Measurements from ENCODE around the gene EXOC3L4.

EXOC3L4 gene

DNA sequence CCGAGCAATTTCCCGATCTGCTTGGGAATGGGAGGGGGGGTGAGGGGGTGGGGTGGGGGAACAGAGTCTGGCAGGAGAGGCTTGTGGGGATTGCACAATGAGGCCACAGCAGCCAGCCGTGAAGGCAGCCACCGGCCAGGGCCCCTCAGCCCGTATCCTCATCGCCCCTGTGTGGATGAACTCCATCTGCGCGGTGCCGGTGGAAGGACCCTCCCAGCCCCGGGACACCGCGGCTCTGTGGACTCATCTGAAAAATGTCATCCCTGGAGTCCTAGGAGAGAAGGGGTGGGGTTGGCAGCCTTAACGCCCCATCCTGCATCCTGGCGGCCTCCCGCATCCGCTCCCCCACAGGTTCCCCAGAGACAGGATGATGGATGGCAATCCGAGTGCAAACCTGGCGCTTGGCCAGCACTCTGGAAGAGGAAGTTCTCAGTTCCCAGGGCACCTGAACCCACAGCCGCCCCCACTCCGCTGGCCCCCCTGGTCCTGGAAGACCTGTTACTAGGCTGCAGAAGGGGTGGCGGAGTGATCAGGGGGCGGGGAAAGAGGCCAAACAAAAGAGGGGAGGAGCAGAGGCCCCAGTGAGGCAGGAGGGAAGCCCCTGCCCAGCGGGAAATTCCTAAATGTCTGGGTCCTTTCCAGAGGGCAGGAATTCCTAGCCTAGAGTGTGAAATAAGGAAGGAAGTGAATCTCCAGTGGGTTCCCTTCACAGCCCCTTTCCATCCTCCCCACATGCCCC lies 27.5 kb downstream of the EXOC3L4 start:
- DNase-seq (ENCODE audit: low read depth): no peak

GRCh38 chr14:103122585-103122946 lies 28.0 kb downstream of the EXOC3L4 start:
- no peak for DNase-seq (ENCODE audit: low read depth)

DNA sequence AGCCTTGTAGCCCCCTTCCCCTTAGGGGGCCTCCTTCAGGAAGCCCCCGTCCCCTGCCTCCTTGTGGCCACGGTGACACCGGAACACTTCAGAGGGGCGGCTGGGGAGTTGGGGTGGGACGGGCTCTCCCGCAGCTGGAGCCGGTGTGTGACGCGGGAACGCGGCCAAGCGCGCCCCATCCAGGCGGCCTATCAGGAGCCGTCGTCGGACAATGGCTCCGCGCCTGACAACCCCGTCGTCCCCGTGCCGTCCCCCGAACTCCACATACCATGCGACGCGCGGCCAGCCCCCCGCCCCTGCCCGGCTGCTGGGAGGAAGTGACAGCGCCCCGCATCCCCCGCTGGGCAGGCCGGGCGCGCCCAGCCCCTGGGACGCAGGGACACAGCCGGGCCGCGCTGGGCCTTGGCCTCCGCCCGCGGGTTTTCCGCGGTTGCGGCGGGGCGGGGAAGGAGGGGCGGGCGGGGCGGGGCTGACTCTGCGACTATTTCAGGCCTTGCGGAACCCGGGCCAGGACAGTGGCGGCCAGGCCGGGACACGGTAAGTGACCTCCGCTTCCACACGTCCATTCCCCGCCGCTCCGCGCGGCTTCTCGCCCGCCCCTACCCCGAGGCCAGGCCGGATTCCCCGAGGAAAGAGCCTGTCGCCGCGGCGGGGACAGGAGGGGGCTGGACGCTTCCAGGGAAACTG lies 28.6 kb downstream of the EXOC3L4 start, which contains the start of gene TNFAIP2:
TNFAIP2 (plus strand) TSS at position 515 of the 687 bp plus-strand sequence. CDS start 2,997 bp downstream, outside the sequence.
- DNase-seq (ENCODE audit: low read depth): no peak

GRCh38 chr14:103123634-103124500 lies 29.3 kb downstream of the EXOC3L4 start:
- DNase-seq (ENCODE audit: low read depth): no peak

GRCh38 chr14:103124501-103125001 lies 30.0 kb downstream of the EXOC3L4 start:
- no peak for DNase-seq (ENCODE audit: low read depth)

DNA sequence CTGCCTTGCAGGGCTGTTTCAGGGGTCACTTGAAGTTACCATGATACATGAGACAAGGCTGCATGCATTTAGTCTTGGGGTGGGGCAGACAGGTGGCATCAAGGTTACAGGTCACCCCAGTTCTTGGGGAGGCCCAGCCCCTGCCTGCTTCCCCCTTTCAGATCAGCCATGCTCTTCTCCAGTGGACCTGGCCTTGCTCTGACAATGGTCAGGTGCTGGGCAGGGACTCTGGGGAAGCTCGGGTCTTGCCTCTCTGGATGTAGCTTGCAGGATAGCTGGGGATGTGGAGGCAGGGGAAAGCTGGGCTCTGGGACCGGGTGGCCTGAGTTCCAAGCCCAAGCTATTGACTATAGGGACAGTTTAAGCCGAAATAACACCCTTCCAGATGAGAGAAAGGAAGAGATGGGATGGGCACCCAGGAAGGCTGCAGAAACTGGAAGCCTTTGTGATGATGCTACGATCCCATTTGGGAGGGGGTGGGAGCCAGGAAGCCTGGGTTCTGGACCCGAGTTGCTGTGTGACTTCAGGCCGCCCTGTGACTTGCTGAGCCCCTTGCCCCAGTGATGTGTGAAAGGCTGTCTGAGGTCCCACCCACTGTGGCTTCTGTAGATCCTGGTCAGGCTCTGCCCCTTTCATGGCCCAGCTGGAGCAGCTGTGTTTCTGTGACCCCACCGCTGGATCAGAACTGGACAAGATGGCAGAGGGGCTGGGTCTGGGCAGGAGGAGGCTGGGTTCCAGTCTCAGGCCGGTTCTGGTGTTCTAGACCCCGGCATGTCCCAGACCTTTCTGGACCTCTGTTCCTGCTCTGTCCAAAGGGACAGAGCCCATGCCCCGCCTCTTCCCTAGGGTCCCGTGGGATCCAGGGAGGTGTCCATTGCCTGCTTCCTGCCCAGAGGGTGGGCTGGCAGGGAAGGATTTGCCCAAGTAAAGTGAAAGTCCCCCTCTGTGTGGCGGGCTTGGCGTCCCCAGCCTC lies 30.9 kb downstream of the EXOC3L4 start:
- DNase-seq (ENCODE audit: low read depth): no peak

DNA sequence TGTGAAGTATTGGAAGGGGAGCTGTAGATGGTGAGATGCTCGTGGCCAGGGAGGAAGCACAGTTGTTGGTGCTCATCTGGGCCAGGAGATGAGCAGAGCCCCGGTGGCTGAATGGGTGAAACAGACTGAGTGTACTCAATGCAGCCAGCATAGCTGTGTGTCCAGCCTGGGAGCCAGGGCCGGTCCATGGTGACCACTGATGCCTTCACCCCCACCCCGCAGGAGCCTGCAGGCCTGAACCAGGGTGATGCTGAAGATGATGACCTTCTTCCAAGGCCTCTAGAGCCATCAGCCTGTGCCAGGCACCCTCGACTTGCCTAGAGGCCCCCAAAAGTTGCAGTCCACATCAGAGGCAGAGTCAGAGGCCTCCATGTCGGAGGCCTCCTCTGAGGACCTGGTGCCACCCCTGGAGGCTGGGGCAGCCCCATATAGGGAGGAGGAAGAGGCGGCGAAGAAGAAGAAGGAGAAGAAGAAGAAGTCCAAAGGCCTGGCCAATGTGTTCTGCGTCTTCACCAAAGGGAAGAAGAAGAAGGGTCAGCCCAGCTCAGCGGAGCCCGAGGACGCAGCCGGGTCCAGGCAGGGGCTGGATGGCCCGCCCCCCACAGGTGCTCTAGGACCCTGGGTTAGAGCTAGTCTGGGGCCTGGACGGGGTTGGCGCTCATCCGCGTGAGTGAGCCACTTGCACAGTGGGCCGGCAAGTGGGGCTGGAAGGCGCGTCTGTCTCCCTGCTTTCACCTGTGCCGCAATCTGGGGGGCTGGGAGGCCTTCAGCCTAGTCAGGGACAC lies 31.8 kb downstream of the EXOC3L4 start:
- no peak for DNase-seq (ENCODE audit: low read depth)

DNA sequence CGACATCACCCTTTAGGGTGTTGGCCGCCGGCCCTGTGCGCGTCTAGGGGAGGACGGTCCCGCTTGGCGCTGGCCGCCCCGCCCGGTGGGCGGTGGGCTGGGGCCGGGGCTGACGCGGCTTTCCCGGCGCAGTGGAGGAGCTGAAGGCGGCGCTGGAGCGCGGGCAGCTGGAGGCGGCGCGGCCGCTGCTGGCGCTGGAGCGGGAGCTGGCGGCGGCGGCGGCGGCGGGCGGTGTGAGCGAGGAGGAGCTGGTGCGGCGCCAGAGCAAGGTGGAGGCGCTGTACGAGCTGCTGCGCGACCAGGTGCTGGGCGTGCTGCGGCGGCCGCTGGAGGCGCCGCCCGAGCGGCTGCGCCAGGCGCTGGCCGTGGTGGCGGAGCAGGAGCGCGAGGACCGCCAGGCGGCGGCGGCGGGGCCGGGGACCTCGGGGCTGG lies 32.4 kb downstream of the EXOC3L4 start:
- no peak for DNase-seq (ENCODE audit: low read depth)

DNA sequence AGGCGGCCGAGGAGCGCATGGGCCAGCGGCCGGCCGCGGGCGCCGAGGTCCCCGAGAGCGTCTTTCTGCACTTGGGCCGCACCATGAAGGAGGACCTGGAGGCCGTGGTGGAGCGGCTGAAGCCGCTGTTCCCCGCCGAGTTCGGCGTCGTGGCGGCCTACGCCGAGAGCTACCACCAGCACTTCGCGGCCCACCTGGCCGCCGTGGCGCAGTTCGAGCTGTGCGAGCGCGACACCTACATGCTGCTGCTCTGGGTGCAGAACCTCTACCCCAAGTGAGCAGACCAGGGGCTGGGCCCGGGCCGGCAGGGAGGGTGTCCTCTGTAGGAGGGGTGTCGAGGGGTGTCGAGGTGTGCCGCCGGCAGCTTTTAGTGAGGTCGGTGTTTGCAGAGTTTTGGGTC lies 32.8 kb downstream of the EXOC3L4 start:
- no peak for DNase-seq (ENCODE audit: low read depth)

DNA sequence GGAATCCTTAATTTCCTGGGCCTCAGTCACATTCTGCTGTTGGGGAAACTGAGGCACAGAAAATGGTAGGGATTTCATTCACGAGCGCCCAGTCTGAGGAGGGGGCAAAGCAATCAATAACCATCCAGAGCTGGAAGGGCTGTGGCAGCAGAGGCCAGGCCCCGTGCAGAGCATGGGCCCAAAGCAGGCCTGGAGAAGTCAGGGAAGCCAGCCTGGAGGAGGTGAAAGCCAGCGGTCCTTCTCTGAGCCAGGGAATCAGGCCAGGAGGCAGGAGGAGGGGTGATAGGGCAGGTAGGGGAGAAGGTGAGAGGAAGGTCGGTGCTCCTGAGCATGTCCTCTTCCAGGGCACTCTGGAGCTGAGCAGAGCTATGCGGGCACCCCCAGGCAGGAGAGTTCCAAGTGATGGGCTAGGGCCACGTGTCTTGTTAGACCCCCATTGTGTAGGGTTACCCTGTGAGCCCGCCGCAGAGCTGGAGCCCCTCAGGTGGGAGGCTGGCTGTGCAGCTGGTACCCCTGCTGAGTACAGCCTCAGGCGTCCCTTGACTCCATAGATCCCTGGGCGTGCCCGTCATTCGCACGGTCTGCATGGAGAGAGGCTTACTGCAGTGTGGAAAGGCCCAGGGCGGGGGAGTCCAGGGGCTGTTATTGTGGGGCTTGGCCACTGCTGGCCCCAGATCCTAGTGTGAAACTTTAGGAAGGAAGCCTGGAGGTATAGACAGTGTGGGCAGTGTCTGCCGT lies 33.5 kb downstream of the EXOC3L4 start:
- no peak for DNase-seq (ENCODE audit: low read depth)

DNA sequence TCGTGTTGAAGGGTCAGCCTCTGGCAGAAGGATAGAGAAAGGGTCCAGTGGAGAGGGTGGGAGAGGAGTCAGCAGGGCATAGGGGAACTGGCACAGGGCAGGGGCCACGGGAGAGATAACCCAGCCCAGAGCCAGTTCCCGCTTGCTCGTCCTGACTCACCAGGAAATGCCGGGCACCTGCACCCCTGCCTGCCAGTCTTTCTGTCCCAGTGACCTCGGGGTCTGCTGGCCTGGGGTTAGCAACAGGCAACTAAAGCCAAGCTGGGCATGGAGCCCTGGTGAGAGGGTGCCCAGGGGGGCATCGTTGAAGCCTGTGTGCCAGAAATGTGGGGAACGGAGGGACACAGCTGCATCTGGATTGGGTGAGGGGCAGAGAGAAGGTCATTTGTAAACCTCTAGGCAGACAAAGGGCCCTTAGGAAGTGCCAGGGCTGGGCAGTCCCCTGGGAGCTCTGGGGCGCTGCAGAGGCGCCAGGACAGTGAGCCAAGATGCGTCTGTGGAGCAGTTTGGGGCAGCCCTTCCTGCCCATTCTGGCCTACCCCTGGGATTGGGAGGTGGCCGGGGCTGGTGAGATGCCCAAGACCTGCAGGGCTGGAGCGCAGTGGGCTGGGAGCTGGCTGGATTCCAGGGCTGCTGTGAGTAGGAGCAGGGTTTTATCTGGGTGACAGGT lies 34.2 kb downstream of the EXOC3L4 start:
- DNase-seq (ENCODE audit: low read depth): no peak

- DNase-seq (ENCODE audit: low read depth): no peak
Measured at GRCh38 chr14:103129301-103130016, 34.9 kb downstream of the EXOC3L4 start.

DNA sequence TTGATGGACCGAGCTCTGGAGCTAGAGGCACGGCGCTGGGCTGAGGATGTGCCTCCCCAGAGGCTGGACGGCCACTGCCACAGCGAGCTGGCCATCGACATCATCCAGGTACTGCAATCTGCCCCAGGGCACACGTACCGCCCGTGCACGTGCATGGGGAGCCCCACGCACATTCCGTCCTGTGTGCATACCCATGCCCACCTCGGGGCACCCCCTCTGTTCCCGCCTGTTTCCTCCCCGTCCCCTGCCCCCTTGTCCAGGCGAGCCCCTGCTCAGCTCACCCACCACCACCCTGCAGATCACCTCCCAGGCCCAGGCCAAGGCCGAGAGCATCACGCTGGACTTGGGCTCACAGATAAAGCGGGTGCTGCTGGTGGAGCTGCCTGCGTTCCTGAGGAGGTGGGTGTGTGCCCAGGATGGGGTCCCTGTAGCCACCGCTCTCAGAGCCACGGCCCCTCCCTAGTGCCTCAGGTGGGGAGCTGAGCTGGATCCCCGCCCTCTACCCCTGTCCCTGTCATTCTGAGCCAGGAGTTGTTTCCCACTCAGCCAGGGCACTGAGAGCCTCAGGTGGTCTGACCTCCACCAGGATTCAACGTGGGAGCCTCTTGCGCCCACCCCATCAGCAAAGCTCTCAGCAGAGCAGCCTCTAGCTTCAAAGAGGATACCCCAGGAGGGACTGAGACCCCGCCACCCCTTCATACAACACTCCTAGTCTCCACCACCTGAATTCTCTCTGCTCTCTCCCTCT lies 35.7 kb downstream of the EXOC3L4 start:
- DNase-seq (ENCODE audit: low read depth): no peak

- DNase-seq (ENCODE audit: low read depth): no peak
Measured at GRCh38 chr14:103130965-103131364, 36.4 kb downstream of the EXOC3L4 start.

DNA sequence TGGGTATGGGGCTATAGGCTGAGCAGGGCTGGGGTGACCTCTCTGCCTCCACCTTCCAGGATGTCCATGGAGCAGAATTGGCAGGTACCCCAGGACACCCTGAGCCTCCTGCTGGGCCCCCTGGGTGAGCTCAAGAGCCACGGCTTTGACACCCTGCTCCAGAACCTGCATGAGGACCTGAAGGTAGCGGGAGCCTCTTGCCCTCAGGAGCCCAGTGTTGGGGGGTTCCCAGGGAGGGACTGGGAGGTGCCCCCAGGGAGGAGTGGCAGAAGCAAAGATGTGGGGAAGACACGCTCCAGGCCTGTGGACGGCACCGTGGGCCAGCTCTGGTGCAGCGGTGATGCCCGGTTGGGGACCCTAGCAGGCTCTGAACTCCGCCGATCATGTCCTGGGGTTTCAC lies 37.1 kb downstream of the EXOC3L4 start:
- DNase-seq (ENCODE audit: low read depth): no peak

DNA sequence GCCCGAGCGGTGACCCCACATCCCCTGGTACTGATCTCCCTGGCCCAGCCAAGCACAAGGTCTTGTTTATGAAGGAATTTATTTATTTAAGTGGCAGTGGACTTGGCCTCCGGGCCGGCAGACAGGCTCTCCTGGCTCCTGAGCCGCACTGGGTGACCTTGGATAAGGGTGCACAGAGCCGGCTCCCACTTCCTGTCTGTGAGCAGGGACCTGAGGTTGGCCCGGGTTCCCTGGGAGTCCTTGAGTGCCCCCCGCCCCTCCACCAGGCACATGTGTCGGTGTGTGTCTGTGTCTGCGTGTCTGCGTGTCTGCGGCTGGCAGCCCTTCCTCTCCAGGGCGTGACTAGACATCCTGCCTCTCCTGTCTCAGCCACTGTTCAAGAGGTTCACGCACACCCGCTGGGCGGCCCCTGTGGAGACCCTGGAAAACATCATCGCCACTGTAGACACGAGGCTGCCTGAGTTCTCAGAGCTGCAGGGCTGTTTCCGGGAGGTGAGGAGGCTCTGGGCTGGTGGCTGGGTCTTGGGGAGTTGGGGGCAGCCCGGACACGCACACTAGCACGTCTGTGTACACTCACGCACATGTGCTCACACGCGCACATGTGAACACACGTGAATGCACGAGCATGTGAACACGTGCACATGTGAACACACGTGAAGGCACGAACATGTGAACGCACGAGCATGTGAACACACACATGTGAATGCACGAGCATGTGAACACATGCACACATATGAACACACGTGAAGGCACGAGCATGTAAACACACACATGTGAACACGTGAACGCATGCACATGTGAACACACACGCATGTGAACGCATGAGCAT lies 38.1 kb downstream of the EXOC3L4 start:
- no peak for DNase-seq (ENCODE audit: low read depth)
